ENCODE results near the gene TBC1D19.
"Not testable (repeated sequence)": the region's sequence is repeated elsewhere in the genome, so short reads cannot be mapped to it uniquely, and the experiment has no call there.

The TBC1D19 gene

DNA sequence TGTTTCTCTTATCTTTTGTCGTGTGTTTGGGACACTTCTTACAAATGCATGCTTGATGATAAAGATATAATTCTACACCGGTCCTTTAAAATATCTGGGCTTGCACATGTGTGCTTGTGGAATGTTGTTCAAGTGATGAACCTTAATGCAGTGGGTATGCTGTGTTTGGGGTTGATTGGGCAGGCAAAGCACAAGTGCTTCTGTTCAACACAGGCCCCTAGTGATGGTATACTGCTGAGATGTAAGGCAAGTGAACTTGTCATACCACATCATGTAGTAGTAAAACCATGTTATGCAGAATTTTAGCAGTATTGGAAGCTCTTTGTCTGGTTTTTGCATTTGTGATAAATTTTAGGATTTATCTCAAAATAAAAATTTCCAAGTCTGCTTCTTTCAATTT, 23.9 kb downstream of the TBC1D19 start:
- DNase-seq, result no peak

DNA sequence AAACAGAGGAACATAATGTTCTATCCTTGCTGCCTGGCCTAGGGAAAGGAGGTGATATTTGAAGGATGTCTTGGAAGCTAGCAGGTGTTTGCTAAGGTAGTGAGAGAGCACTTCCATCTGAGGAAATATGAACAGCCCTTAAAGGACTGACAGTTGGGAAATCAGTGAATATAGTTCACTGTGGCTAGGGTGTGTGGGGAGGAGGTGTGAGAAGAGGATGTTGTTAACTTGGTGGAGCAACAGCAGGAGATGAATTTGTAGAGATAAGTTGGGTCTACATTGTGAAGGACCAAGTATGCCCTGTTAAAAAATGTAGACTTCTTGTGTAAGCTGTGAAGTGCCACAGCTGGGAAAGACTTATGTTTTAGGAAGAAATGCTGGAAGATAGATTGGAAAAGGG, 25.5 kb downstream of the TBC1D19 start:
- no peak for DNase-seq

DNA sequence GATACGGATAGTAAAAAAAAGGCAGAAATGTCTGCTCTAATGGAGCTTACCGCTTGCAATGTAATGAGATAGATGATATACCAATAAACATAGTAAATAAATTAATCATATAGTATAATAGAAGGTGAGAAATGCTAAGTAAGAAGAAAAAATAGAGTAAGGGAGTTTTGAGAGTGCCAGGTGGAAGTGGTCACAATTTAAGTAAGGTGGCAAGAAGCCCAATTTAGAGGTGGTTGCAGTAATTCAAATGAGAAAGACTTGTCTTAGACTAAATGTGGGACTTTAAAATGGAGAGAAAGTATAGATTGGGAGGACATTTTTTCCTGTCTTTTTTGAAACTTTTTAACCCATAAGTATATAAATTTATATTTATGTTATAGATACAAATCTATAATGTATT, 26.0 kb downstream of the TBC1D19 start:
- DNase-seq, result no peak

DNA sequence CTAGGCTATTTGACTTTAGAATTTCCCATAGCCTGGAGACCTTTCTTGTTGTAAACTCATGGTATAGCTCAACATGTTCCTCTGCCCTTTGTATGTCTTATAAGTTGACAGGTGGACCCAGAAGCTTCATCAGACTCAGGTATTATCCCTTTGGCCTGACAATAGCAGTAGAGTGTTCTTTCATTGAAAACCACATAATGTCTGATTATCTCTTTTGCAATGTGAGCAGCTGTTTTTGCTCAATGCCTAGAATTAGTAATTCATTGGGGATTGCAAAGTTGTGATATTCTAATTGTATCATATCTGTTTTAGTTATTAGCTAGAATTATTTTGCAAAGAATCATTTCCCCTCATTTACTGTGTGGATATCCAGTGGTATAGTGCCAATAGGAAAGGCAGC, 27.5 kb downstream of the TBC1D19 start:
- no peak for DNase-seq

DNA sequence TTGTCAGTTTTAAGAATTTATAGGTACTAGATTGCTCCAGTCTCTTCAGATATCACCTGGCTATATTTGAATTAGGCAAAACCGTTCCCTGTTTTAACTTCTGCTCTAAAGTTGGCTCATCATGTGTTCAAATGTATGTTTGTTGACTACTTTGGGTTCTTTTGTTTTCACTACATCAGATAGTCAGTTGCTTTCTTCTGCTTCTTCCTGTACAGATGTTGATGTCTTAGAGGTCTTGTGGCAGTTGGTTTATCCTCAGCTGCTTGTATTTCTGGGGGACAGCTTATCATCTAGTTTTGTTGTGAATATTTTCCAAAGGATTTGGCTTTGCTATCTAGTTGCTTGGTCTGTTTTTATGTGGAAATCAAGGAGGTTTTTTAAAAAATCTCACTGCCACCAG, 28.0 kb downstream of the TBC1D19 start:
- DNase-seq, result no peak

DNA sequence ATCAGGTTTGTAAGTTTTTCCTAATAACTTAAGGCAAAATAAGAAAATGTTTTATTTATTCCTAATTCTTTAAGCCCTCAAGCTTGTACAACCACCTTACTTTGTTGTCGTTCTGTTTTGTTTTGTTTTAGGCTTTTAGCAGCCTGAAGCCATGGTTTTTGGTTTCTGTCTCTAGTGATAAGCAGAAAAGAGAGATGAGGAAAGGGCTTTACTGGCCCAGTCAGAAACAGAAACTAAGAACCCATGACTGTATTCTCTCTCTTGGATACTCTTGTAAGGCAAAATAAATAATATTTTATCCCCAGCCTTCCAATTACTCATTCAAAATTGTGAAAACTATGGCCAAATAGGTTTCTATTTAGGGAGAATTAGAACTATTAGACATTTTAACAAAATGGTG, 29.4 kb downstream of the TBC1D19 start:
- no peak for DNase-seq

DNA sequence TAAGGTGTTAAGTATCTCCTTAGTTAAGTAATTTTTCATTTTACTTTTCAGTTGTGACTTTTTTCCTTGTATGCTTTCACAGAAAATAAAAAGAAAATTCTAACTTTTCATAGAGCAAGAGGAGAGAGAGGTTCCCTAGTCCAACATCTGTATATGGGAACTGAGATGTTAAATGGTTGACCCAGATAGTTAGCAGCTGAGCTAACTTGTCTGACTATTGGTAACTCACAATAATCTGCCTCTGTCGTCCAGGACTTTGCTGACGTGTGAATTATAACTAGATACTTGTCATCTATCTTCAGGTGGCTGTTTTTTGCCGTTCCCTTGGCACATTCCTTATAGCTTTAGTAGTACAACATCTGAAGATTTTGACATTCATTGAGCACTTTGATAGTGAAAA, 29.9 kb downstream of the TBC1D19 start:
- DNase-seq, result no peak

DNA sequence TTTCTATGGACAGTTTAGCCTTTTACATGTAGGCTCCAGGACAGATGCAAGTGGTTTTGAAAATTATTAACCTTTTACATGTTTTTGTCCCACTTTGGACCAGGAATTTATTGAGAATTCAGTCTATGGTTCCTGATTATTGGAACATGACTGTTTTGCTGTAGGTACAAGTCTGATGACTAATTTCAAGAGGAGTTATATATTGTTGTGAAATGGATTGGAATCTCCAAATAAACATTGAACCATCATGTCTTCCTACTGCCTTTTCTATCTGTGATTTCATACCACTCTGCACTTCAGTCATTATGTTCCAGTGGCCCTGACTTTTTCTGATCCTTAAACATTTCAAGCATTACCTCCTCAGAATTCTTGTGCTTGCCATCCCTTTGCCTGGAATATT, 35.9 kb downstream of the TBC1D19 start:
- DNase-seq, result no peak

DNA sequence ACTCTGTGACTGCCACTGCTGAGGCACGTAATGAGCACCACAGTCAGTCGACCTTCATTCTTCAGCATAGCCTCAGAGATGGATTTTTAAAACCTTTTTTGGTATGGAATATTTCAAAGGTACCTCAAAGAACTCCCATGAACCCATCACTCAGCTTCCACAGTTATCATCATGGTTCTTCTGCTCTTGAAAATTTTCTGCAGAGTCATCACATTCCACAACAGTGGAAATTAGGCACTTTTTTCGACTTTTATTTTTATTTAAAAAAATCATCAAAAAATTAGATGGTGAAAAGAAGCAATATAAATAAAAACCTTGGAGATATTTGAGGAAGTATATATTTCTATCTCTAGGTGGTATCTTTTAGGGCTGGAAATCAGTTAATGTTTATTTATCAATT, 37.5 kb downstream of the TBC1D19 start:
- DNase-seq, result no peak

DNA sequence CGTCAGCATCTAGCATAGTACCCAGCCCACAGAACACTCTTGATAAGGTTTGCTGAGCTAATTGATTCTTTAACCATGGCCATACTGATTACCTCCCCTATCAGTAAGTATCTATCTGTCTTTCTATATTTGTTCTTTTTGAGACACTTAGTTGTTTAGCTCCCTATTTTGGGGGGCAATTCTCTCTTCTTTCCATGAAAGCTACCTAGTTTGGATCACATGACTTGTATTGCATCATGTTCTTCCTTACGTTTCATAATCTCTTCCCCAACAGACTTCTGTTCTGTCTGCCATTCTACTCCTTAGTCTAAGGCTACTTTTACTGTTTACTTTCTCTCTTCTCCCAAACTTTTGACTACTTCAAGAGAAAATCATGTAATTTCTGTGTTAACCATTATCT, 39.0 kb downstream of the TBC1D19 start:
- DNase-seq, result no peak

DNA sequence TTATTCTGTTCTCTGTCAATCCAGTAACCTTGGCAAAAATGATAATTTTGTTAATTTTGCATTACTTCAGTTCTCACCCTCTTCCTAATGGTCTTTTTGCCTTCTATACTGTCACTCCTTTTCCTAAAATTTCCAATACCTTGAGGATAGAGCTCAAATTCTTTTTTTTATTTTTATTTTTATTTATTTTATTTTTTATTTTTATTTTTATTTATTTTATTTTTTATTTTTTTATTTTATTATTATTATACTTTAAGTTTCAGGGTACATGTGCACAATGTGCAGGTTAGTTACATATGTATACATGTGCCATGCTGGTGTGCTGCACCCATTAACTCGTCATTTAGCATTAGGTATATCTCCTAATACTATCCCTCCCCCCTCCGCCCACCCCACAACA, 42.8 kb downstream of the TBC1D19 start:
- DNase-seq, result not testable (repeated sequence)

DNA sequence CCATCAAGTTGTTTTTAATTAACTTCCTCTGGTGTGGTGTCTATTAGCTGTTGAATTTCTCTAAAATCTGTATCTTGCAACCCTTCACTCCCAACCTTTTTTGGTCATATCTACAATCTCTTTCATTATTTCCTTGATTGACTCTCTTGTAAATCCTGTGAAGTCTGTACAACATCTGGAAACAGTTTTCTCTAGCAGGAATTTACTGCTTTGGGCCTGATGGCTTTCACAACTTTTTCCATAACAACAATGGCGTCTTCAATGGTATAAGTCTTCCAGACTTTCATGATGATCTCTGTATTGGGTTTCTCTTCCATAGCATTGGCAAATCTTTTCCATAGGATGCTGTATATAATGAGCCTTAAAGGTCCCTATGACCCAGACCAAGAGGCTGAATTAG, 49.0 kb downstream of the TBC1D19 start:
- DNase-seq, result no peak

DNA sequence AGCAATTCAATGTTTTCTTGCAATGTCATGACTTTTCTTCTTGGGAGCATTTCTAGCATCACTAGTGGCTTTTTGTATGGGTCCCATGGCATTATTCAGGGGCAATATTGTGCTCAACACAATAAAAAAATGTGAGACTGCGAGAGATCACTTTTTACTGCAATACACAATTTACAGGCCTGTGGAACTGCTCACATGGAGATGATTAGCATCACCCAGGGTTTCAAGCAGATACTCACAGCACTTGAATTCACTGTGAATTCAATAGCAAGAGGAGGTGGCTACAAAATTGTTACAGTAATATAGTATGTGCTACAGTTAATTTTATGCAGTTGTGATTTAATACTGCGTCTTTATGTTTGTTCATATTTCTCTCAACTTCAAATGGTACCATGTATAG, 50.4 kb downstream of the TBC1D19 start:
- no peak for DNase-seq

DNA sequence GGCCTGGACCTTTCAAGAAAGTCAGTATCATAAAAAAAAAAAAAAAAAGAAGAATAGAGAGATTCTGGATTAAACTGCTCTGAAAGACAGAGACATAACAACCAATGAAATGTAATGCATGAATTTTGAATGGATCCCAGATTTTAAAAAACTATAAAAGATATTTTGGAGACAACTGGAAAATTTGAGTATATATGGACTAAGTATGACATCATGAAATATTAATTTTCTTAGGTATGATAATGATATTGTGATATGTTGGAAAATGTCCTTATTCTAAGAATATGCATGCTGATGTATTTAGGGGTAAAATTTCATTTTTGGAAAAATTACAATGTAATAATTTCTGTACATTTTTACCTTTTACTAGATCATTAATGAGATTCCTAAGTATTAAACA, 52.6 kb downstream of the TBC1D19 start:
- DNase-seq, result no peak

DNA sequence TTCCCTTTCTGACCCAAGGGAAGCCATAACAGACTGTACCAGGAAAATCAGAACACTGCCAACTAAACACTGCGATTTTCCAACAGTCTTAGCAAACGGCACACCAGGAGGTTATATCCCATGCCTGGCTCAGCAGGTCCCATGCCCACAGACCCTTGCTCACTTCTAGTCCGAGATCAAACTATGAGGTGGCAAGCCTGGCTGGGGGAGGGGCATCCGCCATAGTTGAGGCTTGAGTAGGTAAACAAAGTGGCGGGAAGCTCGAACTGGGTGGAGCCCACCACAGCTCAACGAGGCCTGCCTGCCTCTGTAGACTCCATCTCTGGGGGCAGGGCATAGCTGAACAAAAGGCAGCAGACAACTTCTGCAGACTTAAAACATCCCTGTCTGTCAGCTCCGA, 56.8 kb downstream of the TBC1D19 start:
- not testable (repeated sequence) for DNase-seq

DNA sequence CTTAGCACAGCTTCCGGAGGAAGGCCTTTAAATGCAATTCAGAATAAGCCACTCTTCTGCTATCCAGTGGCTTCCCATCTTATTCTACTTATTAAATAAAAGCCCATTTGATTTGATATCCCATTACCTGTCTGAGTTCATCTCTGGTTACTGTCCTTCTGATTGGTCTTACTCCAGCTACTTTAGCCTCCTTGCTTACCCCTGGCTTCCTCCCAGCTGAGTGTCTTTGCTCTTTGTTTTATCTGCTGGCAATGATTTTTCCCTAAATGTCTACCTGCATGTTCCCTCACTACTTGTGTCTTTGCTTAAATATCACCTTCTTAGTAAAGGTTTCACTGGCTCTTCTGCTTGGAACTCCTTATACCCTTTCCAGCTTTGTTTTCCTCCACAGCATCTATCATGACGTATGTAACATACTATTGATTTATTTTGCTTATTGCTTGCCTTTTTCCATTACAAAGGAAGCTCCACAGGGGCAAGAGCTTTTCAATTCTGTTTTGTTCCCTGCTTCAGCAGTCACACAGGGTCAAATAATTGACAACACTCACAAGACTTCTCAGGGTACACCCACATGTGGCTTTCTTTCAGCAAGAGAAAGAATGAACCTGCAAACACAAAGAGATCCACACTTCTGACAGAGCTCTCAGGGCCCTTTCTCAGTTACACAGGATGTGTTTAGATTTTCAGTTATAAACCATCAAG, 63.8 kb downstream of the TBC1D19 start:
- DNase-seq, result no peak

DNA sequence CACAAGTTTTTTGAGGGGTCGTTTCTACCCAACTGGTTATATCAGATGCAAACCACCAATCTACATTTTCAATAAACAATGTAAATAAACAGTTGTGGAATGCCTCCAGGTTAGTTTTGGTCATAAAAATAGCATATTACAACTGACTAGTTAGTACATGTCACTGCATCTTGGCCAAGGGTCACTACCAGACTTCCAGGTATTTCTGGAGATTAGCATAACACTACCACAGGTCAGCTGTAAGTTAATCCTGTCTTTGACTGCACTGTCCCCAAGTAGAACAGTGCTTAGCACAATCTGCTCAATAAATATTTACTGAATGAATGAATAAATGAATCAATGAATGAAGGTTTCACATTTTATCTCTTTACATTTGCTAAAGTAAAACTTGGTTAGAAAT, 64.4 kb downstream of the TBC1D19 start:
- no peak for DNase-seq

DNA sequence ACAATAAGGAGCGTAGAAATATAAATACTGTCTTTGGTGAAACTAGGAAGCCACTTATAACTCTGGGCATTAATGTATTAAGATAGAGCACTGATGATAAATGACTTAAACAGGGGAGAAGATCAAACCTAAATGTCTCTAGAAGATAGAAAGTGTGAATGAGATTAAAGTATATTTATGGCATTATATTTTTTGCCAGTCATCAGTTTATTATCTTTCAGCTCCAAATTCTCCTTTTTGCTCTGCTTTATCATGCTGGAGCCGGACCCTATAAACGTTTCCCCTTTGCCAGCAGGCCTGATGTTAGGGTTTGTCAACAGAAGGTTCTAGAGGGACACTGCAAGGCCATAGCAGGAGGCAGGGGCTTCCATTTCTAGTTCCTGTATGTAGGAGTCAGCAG, 76.4 kb downstream of the TBC1D19 start:
- no peak for DNase-seq

DNA sequence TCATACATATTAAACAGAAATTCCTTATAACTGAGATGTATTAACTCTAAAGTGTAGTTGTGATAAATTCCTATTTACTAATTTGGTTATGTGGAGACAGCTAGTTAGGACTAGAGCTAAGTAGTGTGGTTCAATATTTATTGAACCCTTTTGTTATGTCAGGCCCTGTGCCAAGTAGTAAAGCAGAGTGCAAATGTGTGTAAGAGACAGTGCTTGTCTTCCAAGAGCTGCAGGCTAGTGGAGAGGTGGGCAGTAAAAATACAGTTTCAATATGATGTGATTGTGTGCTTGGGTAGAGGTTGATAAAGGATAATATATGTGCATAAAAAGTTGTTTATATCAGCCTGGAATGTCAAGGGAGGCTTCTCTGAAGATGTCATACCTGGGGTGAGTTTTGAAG, 80.0 kb downstream of the TBC1D19 start:
- no peak for DNase-seq

DNA sequence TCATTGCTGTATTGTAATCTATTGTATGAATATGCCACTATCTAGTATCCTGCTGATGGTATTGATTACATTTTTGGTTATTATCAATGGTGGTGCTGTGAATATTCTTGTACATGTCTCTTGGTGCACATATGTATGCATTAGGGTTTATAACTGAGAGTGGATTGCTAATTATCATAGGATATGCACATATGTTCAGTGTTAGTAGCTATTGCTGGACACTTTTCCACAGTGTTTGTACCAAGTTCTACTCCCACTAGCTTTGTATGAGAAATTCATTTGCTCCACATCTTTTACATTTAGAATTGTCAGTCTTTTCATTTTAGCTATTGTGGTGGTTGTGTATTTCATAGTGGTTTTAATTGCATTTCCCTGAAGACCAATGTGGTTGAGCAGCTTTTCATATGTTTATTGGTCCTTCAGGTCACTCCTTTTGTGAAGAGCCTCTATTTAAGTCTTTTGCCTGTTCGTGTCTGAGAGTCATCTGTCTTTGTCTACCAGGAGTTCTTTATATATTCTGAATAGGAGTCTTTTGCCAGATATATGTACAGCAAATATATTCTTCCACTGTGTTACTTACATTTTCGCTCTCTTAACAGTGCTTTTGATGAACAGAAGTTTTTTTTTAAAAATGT, 87.1 kb downstream of the TBC1D19 start:
- DNase-seq, result no peak

DNA sequence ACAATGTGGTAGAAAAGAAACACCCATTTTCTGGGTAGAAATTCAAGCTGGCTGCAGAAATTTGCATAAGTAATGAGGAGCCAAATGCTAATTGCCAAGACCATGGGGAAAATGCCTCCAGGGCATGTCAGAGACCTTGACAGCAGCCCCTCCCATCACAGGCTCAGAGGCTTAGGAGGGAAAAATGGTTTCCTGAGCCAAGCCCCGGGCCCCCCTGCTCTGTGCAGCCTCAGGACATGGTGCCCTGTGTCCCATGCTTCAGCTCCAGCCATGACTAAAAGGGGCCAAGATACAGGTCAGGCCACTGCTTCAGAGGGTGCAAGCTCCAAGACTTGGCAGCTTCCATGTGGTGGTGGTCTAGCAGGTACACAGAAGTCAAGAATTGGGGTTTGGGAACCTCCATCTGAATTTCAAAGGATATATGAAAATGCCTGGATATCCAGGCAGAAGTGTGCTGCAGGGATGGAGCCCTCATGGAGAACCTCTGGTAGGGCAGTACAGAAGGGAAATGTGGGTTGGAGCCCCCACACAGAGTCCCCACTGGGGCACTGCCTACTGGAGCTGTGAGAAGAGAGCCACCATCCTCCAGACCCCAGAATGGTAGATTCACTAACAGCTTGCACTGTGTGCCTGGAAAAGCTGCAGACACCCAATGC, 95.3 kb downstream of the TBC1D19 start:
- DNase-seq, result not testable (repeated sequence)

DNA sequence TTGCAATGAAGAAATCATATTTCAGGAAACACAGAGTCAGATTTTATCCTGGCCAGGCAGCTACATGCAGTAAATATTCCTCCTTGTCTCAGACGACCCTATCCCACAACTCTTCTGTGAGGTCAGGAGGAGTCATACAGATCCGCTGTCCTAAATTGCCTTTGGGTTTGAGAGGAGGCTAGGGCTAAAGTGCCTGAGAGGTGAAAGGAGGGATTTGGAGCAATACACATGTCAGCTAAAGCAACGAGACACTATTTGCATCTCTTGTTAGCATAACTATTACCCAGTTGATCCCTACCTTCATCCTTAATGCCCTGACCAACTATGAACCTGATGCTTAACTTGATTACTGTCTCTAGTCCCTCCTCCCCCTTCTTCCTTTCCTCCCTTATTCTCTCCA, 98.6 kb downstream of the TBC1D19 start:
- DNase-seq, result no peak

DNA sequence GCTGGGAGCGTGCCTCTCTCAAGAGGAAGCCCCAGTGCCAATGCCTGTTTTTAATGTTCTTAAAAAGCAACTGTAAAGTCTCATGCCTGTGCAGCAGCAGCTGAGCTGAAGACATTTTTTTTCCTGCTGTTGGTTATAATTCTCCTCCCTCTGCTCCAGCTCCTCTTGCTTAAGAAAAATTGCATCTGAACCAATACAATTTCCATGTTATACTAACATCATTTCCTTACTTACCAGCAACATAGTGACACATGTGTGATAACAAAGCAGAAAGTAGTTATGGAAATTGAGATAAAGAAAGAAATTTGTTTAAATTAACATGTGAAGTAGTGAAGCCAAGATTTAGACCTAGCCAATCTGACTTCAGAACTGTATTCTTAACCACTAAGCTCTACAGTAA, 101.4 kb downstream of the TBC1D19 start:
- no peak for DNase-seq

DNA sequence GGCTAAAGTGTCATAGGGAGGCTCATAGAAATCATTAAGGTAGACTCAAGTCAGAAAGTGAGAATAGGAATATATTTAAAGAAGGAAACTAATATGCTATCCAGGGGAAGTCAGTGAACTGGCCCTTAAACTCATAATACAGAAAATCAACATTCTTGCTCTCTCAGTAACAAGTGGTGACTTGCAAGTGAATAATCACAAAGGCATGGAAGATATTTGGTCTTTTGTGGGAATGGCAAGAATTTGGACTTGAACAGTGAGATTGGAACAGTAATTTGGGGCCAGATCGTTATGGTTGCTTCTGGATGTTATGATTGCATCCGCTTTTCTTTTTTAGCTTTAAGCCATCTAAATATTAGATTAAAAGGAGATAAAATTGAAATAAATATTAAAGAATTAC, 103.8 kb downstream of the TBC1D19 start:
- no peak for DNase-seq

DNA sequence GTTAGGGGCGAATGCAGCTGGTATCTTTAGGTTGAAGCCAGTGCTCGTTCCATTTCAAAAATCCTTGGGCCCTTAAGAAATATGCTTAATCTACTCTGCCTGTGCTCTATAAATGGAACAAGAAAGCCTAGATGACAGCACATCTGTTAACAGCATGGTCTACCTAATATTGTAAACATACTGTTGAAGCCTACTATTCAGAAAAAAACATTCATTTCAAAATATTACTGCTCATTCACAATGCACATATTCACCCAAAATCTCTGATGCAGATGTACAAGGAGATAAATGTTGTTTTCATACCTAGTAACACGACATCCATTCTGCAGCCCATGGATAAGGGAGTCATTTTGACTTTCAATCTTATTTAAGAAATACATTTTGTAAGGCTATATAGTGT, 106.6 kb downstream of the TBC1D19 start:
- no peak for DNase-seq
